ENCODE data around the gene EPS8L1.

GRCh38 chr19:55111238-55111831 is 35.7 kb downstream of the EPS8L1 start:
- TF ChIP-seq RAD21 (IDR thresholded peaks at IDR 0.05; ENCODE audit: low read depth) (no peak), EP300 (IDR thresholded peaks at IDR 0.05; ENCODE audit: borderline replicate concordance) (no peak), NFIC (IDR thresholded peaks at IDR 0.05) (no peak), YY1 (IDR thresholded peaks at IDR 0.05; ENCODE audit: low read depth) (no peak), TAF1 (IDR thresholded peaks at IDR 0.05; ENCODE audit: low read depth) (no peak), TCF12 (IDR thresholded peaks at IDR 0.05; ENCODE audit: low read depth) (no peak), CEBPB (IDR thresholded peaks at IDR 0.05) (no peak), USF1 (IDR thresholded peaks at IDR 0.05) (no peak), CREB1 (IDR thresholded peaks at IDR 0.05; ENCODE audit: low read depth) (no peak), ZBTB7A (IDR thresholded peaks at IDR 0.05; ENCODE audit: low read depth) (no peak)
- TF ChIP-seq, protein P1, sequence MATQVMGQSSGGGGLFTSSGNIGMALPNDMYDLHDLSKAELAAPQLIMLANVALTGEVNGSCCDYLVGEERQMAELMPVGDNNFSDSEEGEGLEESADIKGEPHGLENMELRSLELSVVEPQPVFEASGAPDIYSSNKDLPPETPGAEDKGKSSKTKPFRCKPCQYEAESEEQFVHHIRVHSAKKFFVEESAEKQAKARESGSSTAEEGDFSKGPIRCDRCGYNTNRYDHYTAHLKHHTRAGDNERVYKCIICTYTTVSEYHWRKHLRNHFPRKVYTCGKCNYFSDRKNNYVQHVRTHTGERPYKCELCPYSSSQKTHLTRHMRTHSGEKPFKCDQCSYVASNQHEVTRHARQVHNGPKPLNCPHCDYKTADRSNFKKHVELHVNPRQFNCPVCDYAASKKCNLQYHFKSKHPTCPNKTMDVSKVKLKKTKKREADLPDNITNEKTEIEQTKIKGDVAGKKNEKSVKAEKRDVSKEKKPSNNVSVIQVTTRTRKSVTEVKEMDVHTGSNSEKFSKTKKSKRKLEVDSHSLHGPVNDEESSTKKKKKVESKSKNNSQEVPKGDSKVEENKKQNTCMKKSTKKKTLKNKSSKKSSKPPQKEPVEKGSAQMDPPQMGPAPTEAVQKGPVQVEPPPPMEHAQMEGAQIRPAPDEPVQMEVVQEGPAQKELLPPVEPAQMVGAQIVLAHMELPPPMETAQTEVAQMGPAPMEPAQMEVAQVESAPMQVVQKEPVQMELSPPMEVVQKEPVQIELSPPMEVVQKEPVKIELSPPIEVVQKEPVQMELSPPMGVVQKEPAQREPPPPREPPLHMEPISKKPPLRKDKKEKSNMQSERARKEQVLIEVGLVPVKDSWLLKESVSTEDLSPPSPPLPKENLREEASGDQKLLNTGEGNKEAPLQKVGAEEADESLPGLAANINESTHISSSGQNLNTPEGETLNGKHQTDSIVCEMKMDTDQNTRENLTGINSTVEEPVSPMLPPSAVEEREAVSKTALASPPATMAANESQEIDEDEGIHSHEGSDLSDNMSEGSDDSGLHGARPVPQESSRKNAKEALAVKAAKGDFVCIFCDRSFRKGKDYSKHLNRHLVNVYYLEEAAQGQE (IDR thresholded peaks at IDR 0.05; ENCODE audit: low read depth) = no peak

All from Ishikawa (cell line).